GM12878 (cell line): ENCODE data around the gene ANKRD44. TPM values are rescaled to one million over a fixed set of nuclear protein-coding genes. Genes with fewer than 3 reads are reported as not detected.

Source experiments
- ATAC-seq: fragments of 200-7000 bp; cut with Tn5 transposase; 3 replicates; pipeline ENCODE4 v1.9.1; 2020; ENCODE audit warnings: mild to moderate bottlenecking, moderate library complexity
- BruUV-seq: library from RNA; stranded (reverse); fragments of 400-500 nt; replicated peaks from 2 replicates; lab custom pipeline; 2021; lab: Mats Ljungman, UMichigan
- CTCF ChIA-PET: fragments of 300-600 bp; sonication (Branson Sonifier 250); formaldehyde crosslinking; extraction: SDS; loops from one replicate; lab custom pipeline; 2021; ENCODE audit warnings: inconsistent platforms; lab: Yijun Ruan, JAX
- POLR2A ChIA-PET: fragments of 350-600 bp; formaldehyde crosslinking; extraction: SDS; loops from one replicate; lab custom pipeline; 2021; ENCODE audit warnings: inconsistent platforms; lab: Charles Lee
- RAD21 ChIA-PET: fragments of 300-600 bp; sonication (Branson Sonifier 250); formaldehyde crosslinking; loops from one replicate; lab custom pipeline; 2023; ENCODE audit warnings: antibody characterized with exemption; ENCODE audit not compliant: unreplicated experiment; lab: Charles Lee
- SMC1A ChIA-PET: fragments of 300-600 bp; sonication (Branson Sonifier 250); formaldehyde crosslinking; loops from one replicate; lab custom pipeline; 2023; ENCODE audit not compliant: unreplicated experiment, uncharacterized antibody; lab: Charles Lee
- DNase-seq: peaks from one replicate; pipeline ENCODE4 v3.0.0-alpha.2; 2011; ENCODE audit warnings: low read depth, low spot score
- FAIRE-seq: peaks from 3 replicates; lab custom pipeline; 2011; peaks lifted over from hg19 to GRCh38; lab: Jason Lieb, UNC
- H2AFZ ChIP-seq: 2 replicates; pipeline ENCODE4 v1.6.0; 2011; ENCODE audit warnings: low read depth, low read length, control low read depth; ENCODE audit not compliant: control insufficient read depth
- H3K27ac ChIP-seq: 2 replicates; pipeline ENCODE4 v1.5.1; 2011; ENCODE audit warnings: control low read depth; ENCODE audit not compliant: control insufficient read depth, insufficient read depth
- H3K27me3 ChIP-seq, 2 experiments: replicated peaks in 1 of 2; 2 replicates each; pipeline versions ENCODE4 v1.6.0 to v1.6.1; 2011; ENCODE audit warnings: low read length in 1 of 2; ENCODE audit not compliant: control insufficient read depth in 2 of 2, insufficient read depth in 2 of 2
- H3K36me3 ChIP-seq, 2 experiments: 2 replicates each; pipeline ENCODE4 v1.5.1; 2011; ENCODE audit warnings: low read length in 1 of 2; ENCODE audit not compliant: control insufficient read depth in 2 of 2, insufficient read depth in 2 of 2
- H3K4me1 ChIP-seq: 2 replicates; pipeline ENCODE4 v1.6.1; 2011; ENCODE audit warnings: mild to moderate bottlenecking, low read length, moderate library complexity, mixed read lengths; ENCODE audit not compliant: control insufficient read depth, insufficient read depth
- H3K4me2 ChIP-seq: 2 replicates; pipeline ENCODE4 v1.6.0; 2011; ENCODE audit warnings: control low read depth; ENCODE audit not compliant: control insufficient read depth, insufficient read depth
- H3K4me3 ChIP-seq: fragments of 200-600 bp; sonication (generic); 2 replicates; pipeline ENCODE4 v1.5.1; 2016
- H3K79me2 ChIP-seq: 2 replicates; pipeline ENCODE4 v1.6.0; 2011; ENCODE audit warnings: low read length; ENCODE audit not compliant: control insufficient read depth, insufficient read depth
- H3K9ac ChIP-seq: 2 replicates; pipeline ENCODE4 v1.8.0; 2011; ENCODE audit warnings: low read length, control low read depth, mixed read lengths; ENCODE audit not compliant: control insufficient read depth, insufficient read depth
- H3K9me3 ChIP-seq: replicated peaks from 3 replicates; pipeline ENCODE4 v1.5.1; 2011; ENCODE audit warnings: mild to moderate bottlenecking, low read length; ENCODE audit not compliant: control insufficient read depth, insufficient read depth
- H4K20me1 ChIP-seq: 2 replicates; pipeline ENCODE4 v1.6.0; 2011; ENCODE audit not compliant: control insufficient read depth, insufficient read depth
- BHLHE40 ChIP-seq, 2 experiments: fragments of 450-650 bp in 1 of 2; IDR thresholded peaks; 2 replicates each; pipeline ENCODE4 v1.6.1; 2011 to 2017; ENCODE audit warnings: low read depth in 2 of 2, borderline replicate concordance in 1 of 2, improper control_type of control experiment in 1 of 2, low read length in 1 of 2, mild to moderate bottlenecking in 1 of 2
- BMI1 ChIP-seq: fragments of 450-650 bp; IDR thresholded peaks from 2 replicates; pipeline ENCODE4 v1.6.1; 2016; ENCODE audit warnings: mild to moderate bottlenecking, moderate library complexity, borderline replicate concordance
- MTA3 ChIP-seq: IDR thresholded peaks from 2 replicates; pipeline ENCODE4 v1.6.1; 2012; ENCODE audit warnings: low read length, inconsistent platforms, borderline replicate concordance
- in situ Hi-C: fragments of 300-500 bp; cut with MboI; formaldehyde crosslinking; loops from 9 replicates; pipeline ENCODE4 v1.14.3; 2018; ENCODE audit warnings: mixed read lengths
- intact Hi-C: fragments of 100-400 bp; cut with micrococcal nuclease; formaldehyde crosslinking; loops from one replicate; pipeline ENCODE4 v1.14.2; 2022; ENCODE audit not compliant: unreplicated experiment
- polyA plus RNA-seq, 11 experiments: library from polyadenylated mRNA; depleted of rRNA in 4 of 11; unstranded in 6 of 11; stranded (reverse) in 5 of 11; fragments of >200 nt; fragmentation: Nextera tagmentation in 4 of 11; fragmentation: Illumina TruSeq in 1 of 11; extraction: Ambion mirVana in 4 of 11; extraction: Trizol in 1 of 11; gene quantifications; 1 replicate in 1 of 11; 2 replicates in 10 of 11; pipeline versions ENCODE4 v1.2.1 to v1.2.3, GENCODE V29; 2011 to 2016; ENCODE audit warnings: inconsistent platforms in 2 of 11, missing spikeins in 2 of 11, low read depth in 1 of 11
- total RNA-seq, 4 experiments: library from RNA; depleted of rRNA in 3 of 4; stranded (reverse); fragments of >200 nt in 3 of 4; fragmentation: Illumina TruSeq in 1 of 4; extraction: Trizol in 1 of 4; gene quantifications; 2 replicates each; pipeline versions ENCODE4 v1.2.1 to v1.2.3, GENCODE V29; 2013 to 2021
- TF ChIP-seq, protein P1 (sequence below): fragments of 450-650 bp; formaldehyde crosslinking; IDR thresholded peaks from 2 replicates; pipeline ENCODE4 v1.4.0; 2022; ENCODE audit warnings: mild to moderate bottlenecking, moderate library complexity
- TF ChIP-seq, protein P2 (sequence below): fragments of 450-650 bp; IDR thresholded peaks from 2 replicates; pipeline ENCODE4 v1.6.1; 2016; ENCODE audit warnings: mild to moderate bottlenecking

Gene ANKRD44
- total and polyA plus RNA-seq, 10 of the 15 experiments (the other 5 are each of a cell fraction or from before 2014, with no cell fraction given), result 19.1 to 99.1 (median 59.6) TPM

DNA sequence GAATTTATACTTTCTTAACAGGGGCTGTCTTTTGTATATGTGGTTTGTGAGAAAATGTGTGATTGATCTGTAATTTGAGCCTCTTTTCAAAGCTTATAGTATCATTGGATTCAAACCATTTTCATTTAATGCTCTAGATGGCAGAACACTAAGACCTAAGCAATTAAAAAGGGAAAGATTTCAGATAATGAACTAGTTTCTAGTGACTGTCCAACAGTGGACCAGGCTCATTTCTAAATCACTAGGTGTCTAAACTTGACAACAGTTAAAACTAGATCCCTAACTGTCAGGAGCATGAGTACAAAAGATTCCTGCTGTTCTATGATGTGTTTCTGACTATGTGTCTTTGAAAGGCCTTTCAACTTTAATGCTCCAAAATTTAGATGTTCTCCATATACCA is 54.6 kb downstream of the ANKRD44 start:
- BruUV-seq, result TSS peak; percentile 99
- FAIRE-seq, result no peak
- CTCF ChIA-PET, result interaction anchor here (0.6 to 5.7 kb wide), 17 partner anchors 13 to 143 kb away, joined by 3 to 68 read pairs (median 4); no protein-coding TSS in a partner anchor

More for the DNA sequence above, 54.6 kb downstream of the ANKRD44 start:
- H3K4me2 ChIP-seq, result peak overlapping the region; percentile 91
- no peak overlapping the region for H2AFZ ChIP-seq
- peak; percentile 10 for ATAC-seq
- peaks cover 31% of the 10 kb centered on the region for H3K4me1 ChIP-seq
- no peaks in the 10 kb centered on the region for H4K20me1 ChIP-seq
- H3K36me3 ChIP-seq, result no peaks in the 10 kb centered on the region
- peak overlapping the region; percentile 59 for H3K4me3 ChIP-seq
- no peaks in the 10 kb centered on the region for H3K27me3 ChIP-seq
- H3K9ac ChIP-seq, result peak overlapping the region; percentile 86
- ChIA-PET POLR2A (interaction anchor here (0.8 to 5.7 kb wide), 13 partner anchors 10 to 58 kb away, joined by 3 to 85 read pairs (median 5); partner anchors contain the start of gene ANKRD44), SMC1A (interaction anchor here (1.0 to 7.8 kb wide), 17 partner anchors 9 to 180 kb away, joined by 3 to 165 read pairs (median 14); no protein-coding TSS in a partner anchor), RAD21 (interaction anchor here (1.0 to 5.7 kb wide), 21 partner anchors 11 to 103 kb away, joined by 3 to 178 read pairs (median 4); partner anchors contain the start of gene ANKRD44)
- intact Hi-C loops, result no loop called here
- no peaks in the 10 kb centered on the region; the same call in 2 of the 3 replicates for H3K9me3 ChIP-seq
- TF ChIP-seq MTA3, result peak; percentile 21; the same call in 1 of the 2 replicates
- TF ChIP-seq, protein P1, sequence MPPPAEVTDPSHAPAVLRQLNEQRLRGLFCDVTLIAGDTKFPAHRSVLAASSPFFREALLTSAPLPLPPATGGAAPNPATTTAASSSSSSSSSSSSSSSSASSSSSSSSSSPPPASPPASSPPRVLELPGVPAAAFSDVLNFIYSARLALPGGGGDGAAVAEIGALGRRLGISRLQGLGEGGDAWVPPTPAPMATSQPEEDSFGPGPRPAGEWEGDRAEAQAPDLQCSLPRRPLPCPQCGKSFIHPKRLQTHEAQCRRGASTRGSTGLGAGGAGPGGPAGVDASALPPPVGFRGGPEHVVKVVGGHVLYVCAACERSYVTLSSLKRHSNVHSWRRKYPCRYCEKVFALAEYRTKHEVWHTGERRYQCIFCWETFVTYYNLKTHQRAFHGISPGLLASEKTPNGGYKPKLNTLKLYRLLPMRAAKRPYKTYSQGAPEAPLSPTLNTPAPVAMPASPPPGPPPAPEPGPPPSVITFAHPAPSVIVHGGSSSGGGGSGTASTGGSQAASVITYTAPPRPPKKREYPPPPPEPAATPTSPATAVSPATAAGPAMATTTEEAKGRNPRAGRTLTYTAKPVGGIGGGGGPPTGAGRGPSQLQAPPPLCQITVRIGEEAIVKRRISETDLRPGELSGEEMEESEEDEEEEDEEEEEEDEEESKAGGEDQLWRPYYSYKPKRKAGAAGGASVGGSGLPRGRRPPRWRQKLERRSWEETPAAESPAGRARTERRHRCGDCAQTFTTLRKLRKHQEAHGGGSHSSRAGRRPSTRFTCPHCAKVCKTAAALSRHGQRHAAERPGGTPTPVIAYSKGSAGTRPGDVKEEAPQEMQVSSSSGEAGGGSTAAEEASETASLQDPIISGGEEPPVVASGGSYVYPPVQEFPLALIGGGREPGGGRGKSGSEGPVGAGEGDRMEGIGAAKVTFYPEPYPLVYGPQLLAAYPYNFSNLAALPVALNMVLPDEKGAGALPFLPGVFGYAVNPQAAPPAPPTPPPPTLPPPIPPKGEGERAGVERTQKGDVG (CRISPR knock-in tag), result peak; percentile 47; the same call in 1 of the 2 replicates
- TF ChIP-seq, protein P2, sequence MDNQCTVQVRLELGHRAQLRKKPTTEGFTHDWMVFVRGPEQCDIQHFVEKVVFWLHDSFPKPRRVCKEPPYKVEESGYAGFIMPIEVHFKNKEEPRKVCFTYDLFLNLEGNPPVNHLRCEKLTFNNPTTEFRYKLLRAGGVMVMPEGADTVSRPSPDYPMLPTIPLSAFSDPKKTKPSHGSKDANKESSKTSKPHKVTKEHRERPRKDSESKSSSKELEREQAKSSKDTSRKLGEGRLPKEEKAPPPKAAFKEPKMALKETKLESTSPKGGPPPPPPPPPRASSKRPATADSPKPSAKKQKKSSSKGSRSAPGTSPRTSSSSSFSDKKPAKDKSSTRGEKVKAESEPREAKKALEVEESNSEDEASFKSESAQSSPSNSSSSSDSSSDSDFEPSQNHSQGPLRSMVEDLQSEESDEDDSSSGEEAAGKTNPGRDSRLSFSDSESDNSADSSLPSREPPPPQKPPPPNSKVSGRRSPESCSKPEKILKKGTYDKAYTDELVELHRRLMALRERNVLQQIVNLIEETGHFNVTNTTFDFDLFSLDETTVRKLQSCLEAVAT, result 0 out of 2 replicates have a peak, but pooled peaks have one; percentile 13
- TF ChIP-seq BMI1, result 0 out of 2 replicates have a peak, but pooled peaks have one; percentile 6
- no peak for TF ChIP-seq BHLHE40 (IDR thresholded peaks at IDR 0.05; ENCODE audit: borderline replicate concordance in 1 of 2, low read depth in 2 of 2, low read length in 1 of 2)
- in situ Hi-C loops, result no loop called here
- DNase-seq, result no peak
- peak overlapping the region; percentile 97 for H3K27ac ChIP-seq
- H3K79me2 ChIP-seq, result peaks cover 88% of the 10 kb centered on the region
